Limb (tissue), 2 donors: Measurements from ENCODE around the gene RBPJ.
A peak's percentile ranks its signal among the peaks of the same experiment; 100 is the strongest.
"Not testable (repeated sequence)": the region's sequence is repeated elsewhere in the genome, so short reads cannot be mapped to it uniquely, and the experiment has no call there.

ENCODE experiments used
- DNase-seq, 2 donors: peaks; one replicate each; pipeline ENCODE4 v3.0.0-alpha.2; 2016; ENCODE audit errors: extremely low spot score in 2 of 2

RBPJ gene

GRCh38 chr4:26334366-26334765 is 13.6 kb downstream of the RBPJ start:
- DNase-seq = no peak

DNA sequence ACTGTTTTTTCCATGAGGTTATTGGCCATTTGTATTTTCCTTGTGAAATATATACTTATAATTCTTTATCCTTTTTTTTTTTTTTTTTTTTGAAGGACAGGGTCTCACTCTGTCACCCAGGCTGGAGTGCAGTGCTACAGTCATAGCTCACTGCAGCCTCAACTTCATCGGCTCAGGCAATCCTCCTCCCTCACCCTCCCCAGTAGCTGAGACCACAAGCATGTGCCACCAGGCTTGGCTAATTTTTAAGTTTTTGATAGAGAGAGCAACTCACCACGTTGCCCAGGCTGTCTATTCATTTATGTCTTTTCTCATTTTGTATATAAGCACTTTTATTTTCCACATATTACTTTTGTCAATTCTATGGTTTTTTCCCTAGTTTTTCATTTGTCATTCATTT is 16.8 kb downstream of the RBPJ start:
- DNase-seq = no peak

DNA sequence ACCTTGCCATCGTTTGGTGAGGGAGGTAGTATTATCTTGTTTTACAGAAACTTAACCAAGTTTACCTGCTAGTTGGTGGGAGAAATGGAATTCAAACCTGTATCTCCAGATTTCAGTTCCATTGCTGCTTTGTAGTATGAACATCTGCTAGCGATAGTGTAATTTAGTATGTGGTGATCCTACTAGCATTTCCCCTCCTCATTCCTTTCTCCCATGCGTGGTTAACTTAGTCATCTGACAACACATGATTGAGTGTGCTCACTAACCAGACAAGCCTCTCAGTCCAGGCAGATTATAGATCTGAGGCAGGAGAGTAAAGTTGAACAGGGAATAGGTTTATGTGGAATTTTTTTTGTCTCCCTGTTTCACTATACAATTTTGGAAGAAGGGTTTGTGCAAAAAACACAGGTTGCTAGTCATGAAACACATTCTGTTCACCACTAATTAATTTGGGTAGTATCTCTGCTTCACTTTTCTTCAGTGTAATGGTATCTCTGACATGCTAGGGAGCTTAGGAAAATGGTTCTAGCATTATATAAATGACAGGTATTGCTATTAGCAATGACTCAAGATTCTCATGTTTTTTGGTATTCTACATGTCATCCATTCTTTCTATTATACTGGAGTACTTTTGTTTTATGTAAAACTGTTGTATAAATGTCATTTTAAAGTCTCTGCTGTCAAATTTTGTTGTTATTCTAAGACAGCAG is 21.7 kb downstream of the RBPJ start:
- DNase-seq = no peak

- no peak for DNase-seq
Measured at GRCh38 chr4:26343038-26343398, 22.2 kb downstream of the RBPJ start.

DNA sequence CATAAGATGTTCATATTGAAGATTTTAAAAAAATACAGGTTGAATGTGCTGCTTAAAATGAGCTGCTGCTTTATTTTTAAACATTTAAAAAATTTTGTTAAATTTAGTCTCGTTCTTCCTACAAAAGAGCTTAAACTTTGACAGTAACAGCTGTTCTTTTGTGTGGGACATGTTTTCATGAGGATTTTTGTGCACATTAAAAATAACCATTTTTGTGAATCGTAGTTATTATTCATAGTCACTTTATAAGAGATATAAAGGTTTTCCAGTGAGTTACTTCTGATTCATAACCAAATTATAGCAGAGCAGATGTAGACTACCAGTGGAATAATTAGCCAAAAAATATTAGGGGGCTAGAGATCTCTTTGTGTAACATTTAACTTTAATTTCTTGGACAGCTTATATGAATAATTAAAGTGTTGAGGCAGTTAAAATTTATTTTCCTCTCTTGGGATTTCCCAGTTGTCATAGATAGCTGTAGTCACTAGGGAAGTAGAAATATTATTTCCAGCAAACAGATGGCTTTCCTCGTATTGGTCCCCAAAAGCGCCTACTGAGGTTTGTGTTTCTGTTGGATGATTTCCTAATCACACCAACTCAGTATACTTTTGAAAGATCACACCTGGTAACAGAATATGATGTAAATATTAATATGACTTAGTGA is 24.2 kb downstream of the RBPJ start:
- DNase-seq = no peak

DNA sequence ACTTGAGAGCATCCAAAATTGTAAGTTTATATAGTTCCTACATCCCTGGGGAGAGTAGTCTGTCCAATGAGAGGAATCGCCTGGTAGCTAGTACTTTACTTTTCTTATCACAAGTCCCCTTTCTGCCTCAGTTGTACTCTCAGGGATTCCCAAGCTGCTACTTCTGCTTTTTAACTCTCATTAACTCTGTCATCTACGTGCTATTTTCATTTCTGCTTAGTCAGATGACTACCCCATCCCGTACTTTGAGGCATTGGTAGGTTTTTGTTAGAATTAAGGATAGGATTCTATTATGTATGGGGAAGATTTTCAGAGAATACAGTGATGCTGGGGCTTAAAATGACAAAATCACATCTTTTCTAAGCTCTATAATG is 24.7 kb downstream of the RBPJ start:
- no peak for DNase-seq

DNA sequence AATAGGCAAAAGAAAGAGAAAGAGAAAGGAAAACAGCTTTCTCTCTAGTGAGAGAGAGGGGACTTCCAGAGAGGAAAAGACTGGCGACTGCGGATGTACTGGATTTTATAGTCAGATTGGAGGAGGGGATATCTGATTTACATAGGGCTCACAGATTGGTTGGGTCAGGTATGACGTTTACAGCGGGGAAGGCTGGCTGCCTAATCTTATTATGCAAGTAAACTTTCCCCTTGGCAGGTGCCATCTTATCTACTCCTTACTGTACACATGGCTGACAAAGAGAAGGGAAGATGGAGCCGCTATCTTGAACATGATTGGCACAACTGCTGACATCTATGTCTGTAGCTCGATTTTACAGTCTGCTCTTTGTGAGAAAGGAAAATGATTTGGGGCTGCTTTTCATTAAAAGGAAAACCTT is 25.4 kb downstream of the RBPJ start:
- no peak for DNase-seq

GRCh38 chr4:26349496-26349895 is 28.7 kb downstream of the RBPJ start:
- no peak for DNase-seq

DNA sequence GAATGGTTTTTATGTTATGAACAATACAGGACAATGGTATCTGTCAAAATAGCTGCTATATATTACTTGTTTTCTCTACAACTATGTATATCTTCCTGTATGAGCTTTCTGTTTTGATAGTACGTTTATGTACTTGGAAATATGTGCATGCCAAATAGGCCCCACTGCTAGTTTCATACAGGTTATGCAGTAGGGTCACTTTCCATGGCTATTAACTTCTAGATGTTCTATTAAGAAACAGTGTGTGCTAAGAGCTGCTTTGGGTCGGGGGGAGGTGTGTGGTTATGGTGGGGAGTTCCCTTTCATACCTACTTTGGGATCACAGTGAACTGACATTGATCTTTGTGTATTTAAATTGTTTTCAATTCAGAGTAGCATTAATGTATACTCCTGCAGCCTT is 30.9 kb downstream of the RBPJ start:
- no peak for DNase-seq

GRCh38 chr4:26354491-26354890 is 33.7 kb downstream of the RBPJ start:
- no peak for DNase-seq

DNA sequence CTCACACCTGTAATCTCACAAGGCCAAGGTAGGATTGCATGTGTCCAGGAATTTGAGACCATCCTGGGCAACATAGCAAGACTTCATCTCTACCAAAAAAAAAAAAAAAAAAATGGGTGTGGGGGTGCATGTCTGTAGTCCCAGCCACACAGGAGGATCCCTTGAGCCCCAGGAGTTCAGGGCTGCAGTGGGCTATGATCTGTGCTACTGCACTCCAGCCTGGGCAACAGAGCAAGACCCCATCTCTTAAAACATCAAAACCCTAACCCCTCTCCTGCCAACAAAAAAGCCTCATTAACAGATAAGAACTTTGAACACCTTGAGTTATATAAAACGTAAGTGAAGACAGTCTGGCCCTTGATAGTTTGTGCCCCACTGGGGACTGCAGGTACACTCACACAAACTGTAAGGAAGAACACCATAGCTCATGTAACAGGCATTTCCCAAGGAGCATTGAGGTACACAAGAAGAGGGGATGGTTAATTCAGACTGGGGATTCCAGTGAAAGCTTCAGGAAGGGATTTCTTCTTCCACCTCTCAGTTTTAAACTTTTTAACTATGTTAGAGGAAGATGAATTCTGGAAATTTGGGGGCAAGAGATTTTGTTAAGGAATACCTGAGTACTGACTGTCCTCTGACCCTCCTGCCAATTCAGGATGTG is 34.7 kb downstream of the RBPJ start:
- no peak for DNase-seq

- no peak for DNase-seq
Measured at GRCh38 chr4:26356081-26356501, 35.3 kb downstream of the RBPJ start.

DNA sequence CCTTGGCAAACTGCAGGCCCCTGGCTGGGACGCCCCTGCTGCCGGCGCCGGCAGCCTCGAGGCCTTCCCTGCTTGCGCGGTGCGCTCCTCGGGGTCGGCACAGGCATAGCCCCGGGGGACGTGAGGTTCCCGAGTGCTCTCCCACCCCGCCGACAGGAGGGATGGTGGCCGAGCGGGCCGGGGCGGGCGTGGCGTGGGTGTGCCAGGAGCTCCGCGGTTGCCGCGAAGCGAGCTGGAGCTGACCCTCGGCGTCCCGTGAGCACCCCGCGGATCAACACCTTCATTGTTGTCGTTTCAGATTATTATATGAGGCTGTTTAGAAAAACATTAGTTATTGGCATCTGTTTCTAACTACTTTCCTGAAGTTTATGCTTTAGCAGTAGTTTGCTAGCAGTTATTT is 38.7 kb downstream of the RBPJ start:
- not testable (repeated sequence) for DNase-seq

GRCh38 chr4:26360273-26360672 is 39.5 kb downstream of the RBPJ start:
- DNase-seq = no peak

DNA sequence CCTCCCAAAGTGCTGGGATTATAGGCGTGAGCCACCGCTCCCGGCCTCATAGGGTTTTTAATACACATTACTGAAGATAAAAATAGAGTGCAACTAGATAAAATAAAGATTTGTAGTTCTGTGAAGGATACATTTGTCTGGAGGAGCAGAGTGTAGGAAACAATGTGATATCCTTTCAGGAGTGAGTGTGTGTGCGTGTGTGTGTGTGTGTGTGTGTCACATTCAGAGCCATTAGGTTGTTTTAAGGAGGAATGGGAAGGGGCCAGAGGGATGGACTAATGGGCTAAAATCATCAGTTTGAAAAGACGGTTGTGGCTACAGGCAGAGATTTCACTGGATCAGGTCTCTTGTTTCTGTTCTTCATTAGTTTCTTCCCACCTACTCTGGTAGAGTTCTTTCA is 40.0 kb downstream of the RBPJ start:
- DNase-seq = no peak

DNA sequence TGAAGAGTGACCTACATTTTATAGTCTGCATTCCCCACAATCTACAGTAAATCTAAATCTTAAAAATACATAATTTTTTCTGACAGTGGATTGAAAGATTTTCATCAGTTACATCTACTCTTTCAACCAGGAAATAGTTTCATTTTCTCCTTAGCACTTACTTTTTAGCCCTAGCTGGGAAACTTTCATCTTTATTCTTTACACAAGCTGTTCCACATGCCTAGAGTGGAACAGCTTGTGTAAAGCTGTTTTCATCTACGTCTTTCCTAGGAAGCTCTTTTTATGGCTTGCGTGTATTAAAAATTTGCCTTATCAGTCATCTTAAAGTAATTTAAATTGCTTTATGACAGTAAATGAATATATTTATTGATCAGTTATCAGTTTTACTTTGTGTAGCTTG is 40.5 kb downstream of the RBPJ start:
- no peak for DNase-seq

GRCh38 chr4:26362745-26363439 is 42.1 kb downstream of the RBPJ start:
- DNase-seq = no peak

- DNase-seq = no peak
Measured at GRCh38 chr4:26365537-26366150, 44.8 kb downstream of the RBPJ start.

DNA sequence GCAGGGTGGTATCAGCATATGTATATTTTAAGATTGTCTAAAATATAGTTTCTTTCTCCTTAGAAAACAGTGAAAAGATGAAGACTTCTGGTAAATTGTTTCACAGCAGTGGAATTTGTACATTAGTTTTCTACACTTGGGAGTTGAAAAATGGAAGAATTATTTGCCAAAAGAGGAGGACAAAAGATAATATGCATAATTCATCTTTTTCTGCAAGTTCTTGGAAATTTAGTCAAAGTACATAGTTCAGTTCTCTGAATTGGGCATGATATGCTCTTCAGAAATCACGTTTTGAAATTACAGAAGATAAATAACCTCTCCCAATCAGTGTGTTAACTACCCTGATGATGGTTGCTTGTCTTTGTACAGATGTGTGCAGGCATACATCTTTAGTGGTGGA is 47.0 kb downstream of the RBPJ start:
- peak in 1 of 2 donors; percentile 28 for DNase-seq

DNA sequence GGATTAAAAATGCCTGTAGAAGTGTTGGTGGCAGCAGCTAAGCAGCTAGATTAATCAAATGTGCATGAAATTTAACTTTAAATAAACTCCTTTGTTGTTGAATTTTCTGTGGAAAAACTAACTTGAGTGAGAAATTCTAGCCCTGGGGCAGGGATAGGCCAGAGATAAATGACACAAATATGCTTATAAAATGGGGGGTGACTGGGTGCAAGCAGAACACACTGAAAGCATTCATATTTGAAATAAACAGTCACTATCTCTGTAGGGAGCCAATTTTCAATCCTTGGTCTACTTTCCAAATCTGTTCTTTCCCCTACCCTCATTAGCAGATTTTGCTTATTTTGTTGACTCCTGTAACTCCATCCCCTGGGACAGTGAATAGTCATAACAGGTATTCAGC is 47.9 kb downstream of the RBPJ start:
- DNase-seq = no peak

DNA sequence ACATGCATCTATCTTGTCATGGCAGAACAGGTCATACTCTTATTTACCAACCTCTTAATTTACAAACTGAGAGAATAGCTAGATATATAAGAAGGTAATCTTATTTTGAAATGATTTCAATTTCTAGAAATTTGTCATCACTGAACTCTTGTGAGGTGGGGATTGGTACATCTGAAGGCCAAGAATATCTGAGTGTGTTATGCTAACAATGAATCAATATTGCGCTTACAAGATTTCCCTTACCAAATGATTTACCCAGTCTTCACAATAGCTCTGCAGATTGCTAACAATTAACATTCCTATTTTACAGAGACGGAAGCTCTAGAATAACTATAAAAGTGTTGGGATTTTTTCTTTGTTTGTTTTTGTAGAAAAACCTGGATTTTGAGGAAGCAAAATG is 48.3 kb downstream of the RBPJ start:
- DNase-seq = no peak

- DNase-seq = no peak
Measured at GRCh38 chr4:26369581-26369980, 48.8 kb downstream of the RBPJ start.
